SH-SY5Y (cell line): ENCODE results near the gene DUSP9.

Source experiments
- GATA2 ChIP-seq: IDR thresholded peaks from 2 replicates; pipeline ENCODE4 v1.6.1; 2011; ENCODE audit warnings: mild to moderate bottlenecking, low read depth, low read length
- GATA3 ChIP-seq: IDR thresholded peaks from 2 replicates; pipeline ENCODE4 v1.6.1; 2011; ENCODE audit warnings: low read depth, mild to moderate bottlenecking, low read length, moderate library complexity

GRCh38 chrX:153621949-153622598 lies 24.9 kb upstream of the DUSP9 start:
- TF ChIP-seq GATA2 (no peak), GATA3 (no peak)
